Measurements from ENCODE around the gene SAMD4B.
"Not testable (repeated sequence)": the region's sequence is repeated elsewhere in the genome, so short reads cannot be mapped to it uniquely, and the experiment has no call there.

SAMD4B gene

GRCh38 chr19:39310558-39311311, 31.5 kb upstream of the SAMD4B start:
- no peak for DNase-seq (ENCODE audit: low read depth in 2 of 2)

- no peak for DNase-seq (ENCODE audit: low read depth in 2 of 2)
These were observed 28.0 kb upstream of the SAMD4B start for GRCh38 chr19:39314016-39314728.

GRCh38 chr19:39315933-39316332, 26.3 kb upstream of the SAMD4B start:
- DNase-seq (ENCODE audit: low read depth in 2 of 2), result no peak

GRCh38 chr19:39316627-39317321, 25.4 kb upstream of the SAMD4B start:
- DNase-seq (ENCODE audit: low read depth in 2 of 2), result no peak

GRCh38 chr19:39317476-39317875, 24.7 kb upstream of the SAMD4B start:
- DNase-seq (ENCODE audit: low read depth in 2 of 2), result no peak

GRCh38 chr19:39318071-39318470, 24.1 kb upstream of the SAMD4B start:
- no peak for DNase-seq (ENCODE audit: low read depth in 2 of 2)

GRCh38 chr19:39318690-39319089, 23.5 kb upstream of the SAMD4B start:
- no peak for DNase-seq (ENCODE audit: low read depth in 2 of 2)

GRCh38 chr19:39319098-39319891, 22.9 kb upstream of the SAMD4B start:
- no peak for DNase-seq (ENCODE audit: low read depth in 2 of 2)

GRCh38 chr19:39319892-39320248, 22.4 kb upstream of the SAMD4B start:
- no peak for DNase-seq (ENCODE audit: low read depth in 2 of 2)

- DNase-seq (ENCODE audit: low read depth in 2 of 2), result no peak
These were observed 20.9 kb upstream of the SAMD4B start for GRCh38 chr19:39321117-39321831.

GRCh38 chr19:39321832-39322176, 20.4 kb upstream of the SAMD4B start:
- DNase-seq (ENCODE audit: low read depth in 2 of 2), result no peak

GRCh38 chr19:39324242-39324842, 17.9 kb upstream of the SAMD4B start:
- DNase-seq (ENCODE audit: low read depth in 2 of 2), result no peak

- no peak for DNase-seq (ENCODE audit: low read depth in 2 of 2)
These were observed 16.2 kb upstream of the SAMD4B start for GRCh38 chr19:39325778-39326665.

GRCh38 chr19:39327363-39328045, 14.7 kb upstream of the SAMD4B start:
- no peak for DNase-seq (ENCODE audit: low read depth in 2 of 2)

GRCh38 chr19:39328046-39328705, 14.0 kb upstream of the SAMD4B start:
- DNase-seq (ENCODE audit: low read depth in 2 of 2), result peak; percentile 60 to 76

GRCh38 chr19:39329948-39330347, 12.3 kb upstream of the SAMD4B start:
- DNase-seq (ENCODE audit: low read depth in 2 of 2), result no peak

GRCh38 chr19:39332293-39332692, 9.9 kb upstream of the SAMD4B start:
- no peak for DNase-seq (ENCODE audit: low read depth in 2 of 2)

- not testable (repeated sequence) for DNase-seq (ENCODE audit: low read depth in 2 of 2)
These were observed 9.5 kb upstream of the SAMD4B start for GRCh38 chr19:39332738-39333137.

- DNase-seq (ENCODE audit: low read depth in 2 of 2), result no peak
These were observed 8.7 kb upstream of the SAMD4B start for GRCh38 chr19:39333507-39333906.
